ENCODE data around the gene ADAMTS2. TPM values are rescaled to one million over a fixed set of nuclear protein-coding genes. Genes with fewer than 3 reads are reported as not detected.

The ADAMTS2 gene
- total RNA-seq, 1 experiment from 2014 or later = not detected

DNA sequence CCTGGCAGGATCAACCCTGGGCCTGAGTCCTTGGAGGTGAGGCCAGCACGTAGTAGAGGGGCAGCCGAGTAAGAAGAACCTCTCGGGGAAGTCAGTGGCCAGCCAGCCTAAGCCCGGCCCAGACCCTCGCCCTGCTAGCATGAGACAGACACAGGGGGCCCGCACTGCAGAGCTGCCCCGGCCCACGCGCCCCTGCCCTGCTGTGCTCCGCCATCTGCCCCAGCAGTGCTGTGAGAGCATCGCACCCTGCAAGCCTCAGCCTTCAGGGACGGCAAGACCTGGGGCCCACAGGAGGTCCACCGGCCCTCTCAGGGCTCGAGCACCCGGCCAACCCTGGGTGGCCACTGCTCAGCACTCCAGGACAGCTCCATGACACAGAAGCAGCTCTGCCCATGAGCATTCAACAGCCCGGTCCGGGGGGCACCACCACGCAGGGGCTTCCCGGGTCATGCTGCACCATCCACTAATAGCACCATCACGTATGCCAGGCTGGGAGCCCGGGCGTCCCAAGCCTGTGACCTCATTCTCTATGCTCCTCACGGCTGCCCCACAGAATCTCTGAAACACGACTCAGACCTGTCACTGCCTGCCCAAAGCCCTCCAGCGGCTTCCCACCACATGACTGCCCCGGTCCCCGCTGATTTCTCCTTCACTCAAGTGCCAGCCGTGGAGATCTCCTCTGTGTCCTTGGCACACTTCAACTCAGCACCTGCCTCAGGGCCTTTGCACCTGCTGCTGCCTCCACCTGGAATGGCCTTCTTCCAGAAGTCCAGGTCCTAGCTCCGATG is 38.1 kb downstream of the ADAMTS2 start:
- H3K9ac ChIP-seq (ENCODE audit: low read length) = no peak overlapping the region
- no peak overlapping the region for H3K27ac ChIP-seq (ENCODE audit: low read length)
- no peak for ATAC-seq

DNA sequence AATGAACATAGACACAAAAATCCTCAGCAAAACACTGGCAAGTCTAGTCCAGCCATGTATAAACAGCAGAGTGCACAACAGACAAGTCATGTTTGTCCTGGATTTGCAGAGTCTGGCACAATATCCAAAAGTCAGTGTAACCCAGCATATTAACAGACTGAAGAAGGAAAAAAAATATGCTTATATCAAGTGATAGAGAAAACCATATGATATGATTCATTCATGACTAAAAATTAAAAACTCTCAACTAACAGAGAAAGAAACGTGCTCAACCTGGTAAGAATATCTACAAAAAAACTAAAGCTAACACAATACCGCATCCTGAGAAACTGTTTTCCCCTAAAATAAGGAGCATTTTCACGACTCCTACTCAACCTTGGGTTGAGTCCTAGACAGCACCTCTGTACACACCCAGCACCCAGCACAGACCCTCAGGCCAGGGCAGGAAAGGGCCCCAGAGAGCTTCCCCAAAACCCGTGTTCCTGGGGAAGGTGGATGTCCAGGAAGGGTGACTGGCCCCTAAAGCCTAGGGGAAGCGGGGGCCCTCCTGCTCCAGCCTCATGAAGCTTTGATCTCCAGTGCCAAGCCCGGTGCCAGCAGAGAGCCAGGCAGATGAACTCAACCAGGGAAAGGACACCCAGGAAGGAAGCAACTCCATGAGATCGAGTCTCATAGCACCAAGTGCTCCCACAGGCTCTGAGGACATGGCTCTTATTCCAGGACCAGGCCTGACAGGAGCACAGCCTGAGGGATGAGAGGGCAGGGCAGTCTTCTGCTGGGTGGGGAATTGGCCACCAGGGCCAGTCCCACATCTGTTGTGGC is 38.9 kb downstream of the ADAMTS2 start:
- no peaks in the 10 kb centered on the region for H3K9me2 ChIP-seq (replicated peaks; ENCODE audit: low read length)
- intact Hi-C loops (cut with micrococcal nuclease) = no loop called here
- H3K4me2 ChIP-seq (ENCODE audit: low read length) = no peak overlapping the region
- H3K27ac ChIP-seq (ENCODE audit: low read length) = no peak overlapping the region
- no peaks in the 10 kb centered on the region for H4K20me1 ChIP-seq (ENCODE audit: low read length)
- TF ChIP-seq, protein P1, sequence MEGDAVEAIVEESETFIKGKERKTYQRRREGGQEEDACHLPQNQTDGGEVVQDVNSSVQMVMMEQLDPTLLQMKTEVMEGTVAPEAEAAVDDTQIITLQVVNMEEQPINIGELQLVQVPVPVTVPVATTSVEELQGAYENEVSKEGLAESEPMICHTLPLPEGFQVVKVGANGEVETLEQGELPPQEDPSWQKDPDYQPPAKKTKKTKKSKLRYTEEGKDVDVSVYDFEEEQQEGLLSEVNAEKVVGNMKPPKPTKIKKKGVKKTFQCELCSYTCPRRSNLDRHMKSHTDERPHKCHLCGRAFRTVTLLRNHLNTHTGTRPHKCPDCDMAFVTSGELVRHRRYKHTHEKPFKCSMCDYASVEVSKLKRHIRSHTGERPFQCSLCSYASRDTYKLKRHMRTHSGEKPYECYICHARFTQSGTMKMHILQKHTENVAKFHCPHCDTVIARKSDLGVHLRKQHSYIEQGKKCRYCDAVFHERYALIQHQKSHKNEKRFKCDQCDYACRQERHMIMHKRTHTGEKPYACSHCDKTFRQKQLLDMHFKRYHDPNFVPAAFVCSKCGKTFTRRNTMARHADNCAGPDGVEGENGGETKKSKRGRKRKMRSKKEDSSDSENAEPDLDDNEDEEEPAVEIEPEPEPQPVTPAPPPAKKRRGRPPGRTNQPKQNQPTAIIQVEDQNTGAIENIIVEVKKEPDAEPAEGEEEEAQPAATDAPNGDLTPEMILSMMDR (conservative IDR thresholded peaks at IDR 0.05; ENCODE audit: low read depth, low read length) = no peak
- TF ChIP-seq EZH2phosphoT487 (IDR thresholded peaks at IDR 0.05; ENCODE audit: borderline replicate concordance, low read length) = no peak
- no peak for TF ChIP-seq EZH2 (IDR thresholded peaks at IDR 0.05; ENCODE audit: low read length, unreplicated experiment)
- no peaks in the 10 kb centered on the region for H3K36me3 ChIP-seq (ENCODE audit: low read depth, low read length)
- H2AFZ ChIP-seq (ENCODE audit: low read length) = no peak overlapping the region
- no peaks in the 10 kb centered on the region for H3K79me2 ChIP-seq (ENCODE audit: low read length)
- no peak for ATAC-seq
- POLR2A ChIA-PET (ENCODE audit: unreplicated experiment) = no interaction called here
- BruUV-seq (replicated peaks) = no TSS peak
- DNase-seq = no peak
- no peaks in the 10 kb centered on the region for H3K4me1 ChIP-seq (ENCODE audit: insufficient read depth, low read length)
- no peak overlapping the region for H3K4me3 ChIP-seq (ENCODE audit: low read length)
- peaks cover 13% of the 10 kb centered on the region; the same call in 1 of the 2 replicates for H3K27me3 ChIP-seq (ENCODE audit: low read length)
- peaks cover 6% of the 10 kb centered on the region; the same call in 1 of the 2 replicates for H3K9me3 ChIP-seq (ENCODE audit: low read length)
- H3F3A ChIP-seq (ENCODE audit: low read length, unreplicated experiment) = no peaks in the 10 kb centered on the region
- CTCF ChIA-PET = no interaction called here
- no peak overlapping the region for H3K9ac ChIP-seq (ENCODE audit: low read length)

More for the DNA sequence above, 38.1 kb downstream of the ADAMTS2 start:
- DNase-seq = no peak
- Histone ChIP-seq H3K9me2 (replicated peaks; ENCODE audit: low read length) (no peaks in the 10 kb centered on the region), H4K20me1 (ENCODE audit: low read length) (no peaks in the 10 kb centered on the region), H3K36me3 (ENCODE audit: low read depth, low read length) (no peaks in the 10 kb centered on the region), H3K4me2 (ENCODE audit: low read length) (no peak overlapping the region), H3K79me2 (ENCODE audit: low read length) (no peaks in the 10 kb centered on the region), H2AFZ (ENCODE audit: low read length) (no peak overlapping the region), H3F3A (ENCODE audit: low read length, unreplicated experiment) (no peaks in the 10 kb centered on the region), H3K9me3 (ENCODE audit: low read length) (peaks cover 6% of the 10 kb centered on the region; the same call in 1 of the 2 replicates), H3K4me3 (ENCODE audit: low read length) (no peak overlapping the region), H3K27me3 (ENCODE audit: low read length) (peaks cover 7% of the 10 kb centered on the region; the same call in 1 of the 2 replicates), H3K4me1 (ENCODE audit: insufficient read depth, low read length) (no peaks in the 10 kb centered on the region)
- no TSS peak for BruUV-seq (replicated peaks)
- intact Hi-C loops (cut with micrococcal nuclease) = no loop called here
- no peak for TF ChIP-seq EZH2 (IDR thresholded peaks at IDR 0.05; ENCODE audit: low read length, unreplicated experiment)
- TF ChIP-seq, protein P1 (conservative IDR thresholded peaks at IDR 0.05; ENCODE audit: low read depth, low read length) = no peak
- TF ChIP-seq EZH2phosphoT487 (IDR thresholded peaks at IDR 0.05; ENCODE audit: borderline replicate concordance, low read length) = no peak
- CTCF ChIA-PET = no interaction called here
- POLR2A ChIA-PET (ENCODE audit: unreplicated experiment) = no interaction called here
